SH-SY5Y (cell line): ENCODE results near the gene ATRN.

Source experiments
- GATA2 ChIP-seq: IDR thresholded peaks from 2 replicates; pipeline ENCODE4 v1.6.1; 2011; ENCODE audit warnings: mild to moderate bottlenecking, low read depth, low read length
- GATA3 ChIP-seq: IDR thresholded peaks from 2 replicates; pipeline ENCODE4 v1.6.1; 2011; ENCODE audit warnings: low read depth, mild to moderate bottlenecking, low read length, moderate library complexity

ATRN gene

DNA sequence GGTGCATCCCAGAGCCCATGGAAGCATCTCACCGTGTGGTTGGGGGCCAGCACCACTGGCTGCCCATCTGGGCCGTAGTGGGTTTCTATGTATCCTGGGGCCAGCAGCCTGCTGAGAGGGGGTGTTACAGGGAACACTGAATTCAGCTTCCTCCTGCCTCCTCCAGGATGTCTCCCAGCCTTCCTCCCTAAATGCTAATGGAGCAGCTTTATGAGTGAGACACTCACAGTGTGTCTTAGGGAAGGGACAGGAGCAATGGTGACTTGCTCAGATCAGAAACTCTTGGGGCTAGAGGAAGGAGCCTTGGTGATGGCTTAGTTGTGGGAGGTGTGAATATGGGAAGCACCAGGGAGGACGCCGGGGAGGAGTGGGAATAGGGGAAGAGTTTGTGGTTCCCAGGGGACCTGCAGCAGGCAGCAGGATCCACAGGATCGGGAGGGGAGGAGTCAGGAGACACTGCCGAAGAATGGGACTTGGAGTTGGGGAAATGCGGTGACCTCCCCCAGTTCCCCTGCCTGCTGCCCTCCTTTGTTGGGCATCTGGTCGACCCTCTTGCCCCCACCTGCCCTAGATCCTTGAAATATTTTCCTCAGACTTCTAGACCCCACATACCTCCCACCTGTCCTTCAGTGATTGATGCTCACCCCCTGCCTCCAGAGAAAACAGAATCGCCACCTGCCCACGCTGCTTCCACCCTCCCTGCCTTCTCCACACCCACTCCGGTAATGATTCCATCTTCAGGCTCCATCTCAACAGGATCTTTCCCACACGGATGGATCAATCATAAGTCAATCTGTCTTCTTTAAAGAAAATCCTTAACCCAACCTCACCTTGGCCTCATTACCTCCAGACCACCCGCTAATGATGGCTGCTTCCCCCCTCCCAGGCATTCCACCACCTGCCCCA is 204.4 kb downstream of the ATRN start:
- no peak for TF ChIP-seq GATA2

DNA sequence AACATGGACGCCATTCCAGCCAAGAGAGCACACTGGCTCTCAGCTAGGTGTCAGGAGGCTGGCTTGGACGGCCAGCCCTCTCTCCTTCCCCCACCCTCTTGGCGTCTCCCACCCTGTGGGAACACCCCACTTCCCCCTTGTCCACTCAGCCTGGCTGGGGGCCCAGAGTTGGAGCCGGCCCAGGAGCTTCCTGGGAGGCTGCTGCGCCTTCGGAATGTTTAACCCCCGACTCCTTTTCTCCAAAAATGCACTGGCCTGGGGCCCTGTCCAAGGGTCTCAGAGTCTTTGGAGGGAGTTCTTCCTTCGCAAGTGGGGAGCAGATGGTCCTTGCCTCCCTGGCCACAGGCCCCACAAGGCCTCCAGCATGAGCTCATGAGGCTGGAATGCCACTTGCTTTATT is 206.9 kb downstream of the ATRN start:
- TF ChIP-seq GATA2: no peak

DNA sequence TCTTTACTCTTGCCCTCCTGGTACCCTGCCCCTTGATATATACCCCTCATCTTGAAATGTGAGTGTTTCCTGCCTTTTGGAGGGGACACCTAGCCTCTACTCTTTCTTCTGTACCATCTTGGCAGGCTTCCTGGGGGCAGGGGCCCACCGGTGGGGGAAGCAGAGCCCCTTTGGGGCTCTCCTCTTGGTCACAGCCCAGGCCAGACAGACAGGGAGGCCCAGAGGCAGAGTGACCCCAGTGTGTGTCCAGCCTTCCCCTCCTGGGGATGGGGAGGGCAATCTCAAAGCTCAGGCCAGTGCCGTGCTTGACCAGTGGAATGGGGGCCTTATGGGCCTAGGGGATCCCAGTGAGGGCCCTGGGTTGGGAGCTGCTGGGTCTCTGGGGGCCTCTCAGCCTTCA is 207.4 kb downstream of the ATRN start:
- TF ChIP-seq GATA2 (no peak), GATA3 (no peak)

DNA sequence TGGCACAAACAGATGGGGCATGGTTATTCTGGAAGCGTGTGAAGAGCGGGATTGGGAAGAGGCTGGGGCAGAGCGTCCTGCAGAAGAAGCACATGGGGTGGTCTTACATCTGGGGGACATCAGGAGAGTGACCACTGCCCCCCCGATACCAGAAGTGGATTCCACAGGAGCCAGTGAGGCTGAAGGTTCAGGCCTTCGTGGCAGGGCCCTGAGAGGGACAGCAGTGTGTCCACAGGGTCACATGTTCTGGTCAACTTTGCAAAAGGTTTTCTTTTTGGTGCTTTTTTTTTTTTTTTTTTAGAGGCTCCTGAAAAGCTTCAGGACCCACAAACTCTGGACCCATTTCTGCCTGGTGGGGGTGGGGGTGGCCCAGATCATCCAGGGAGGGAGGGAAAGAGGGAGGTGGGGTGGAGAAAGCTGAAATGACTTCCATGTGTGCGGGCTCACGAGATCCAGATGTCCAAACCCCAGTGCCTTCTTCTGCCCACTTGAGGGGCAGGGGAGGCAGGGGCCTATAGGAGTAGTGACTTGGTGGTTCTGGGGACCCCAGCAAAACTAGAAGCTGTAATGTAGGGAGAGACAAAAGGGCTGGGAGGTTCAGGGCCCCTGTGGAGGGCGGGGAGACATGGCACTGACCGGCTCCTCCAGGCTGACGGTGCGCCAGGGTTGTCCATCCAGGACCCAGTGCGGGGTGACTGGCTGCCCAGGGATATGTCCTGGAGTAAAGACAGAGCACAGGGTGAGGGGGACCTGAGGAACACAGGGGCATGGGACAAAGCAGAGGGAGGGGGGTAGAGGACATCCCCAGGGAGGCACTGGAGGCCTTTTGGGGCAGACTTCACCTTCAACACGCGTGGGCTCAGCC is 208.3 kb downstream of the ATRN start:
- TF ChIP-seq GATA2: no peak
- TF ChIP-seq GATA3: no peak

DNA sequence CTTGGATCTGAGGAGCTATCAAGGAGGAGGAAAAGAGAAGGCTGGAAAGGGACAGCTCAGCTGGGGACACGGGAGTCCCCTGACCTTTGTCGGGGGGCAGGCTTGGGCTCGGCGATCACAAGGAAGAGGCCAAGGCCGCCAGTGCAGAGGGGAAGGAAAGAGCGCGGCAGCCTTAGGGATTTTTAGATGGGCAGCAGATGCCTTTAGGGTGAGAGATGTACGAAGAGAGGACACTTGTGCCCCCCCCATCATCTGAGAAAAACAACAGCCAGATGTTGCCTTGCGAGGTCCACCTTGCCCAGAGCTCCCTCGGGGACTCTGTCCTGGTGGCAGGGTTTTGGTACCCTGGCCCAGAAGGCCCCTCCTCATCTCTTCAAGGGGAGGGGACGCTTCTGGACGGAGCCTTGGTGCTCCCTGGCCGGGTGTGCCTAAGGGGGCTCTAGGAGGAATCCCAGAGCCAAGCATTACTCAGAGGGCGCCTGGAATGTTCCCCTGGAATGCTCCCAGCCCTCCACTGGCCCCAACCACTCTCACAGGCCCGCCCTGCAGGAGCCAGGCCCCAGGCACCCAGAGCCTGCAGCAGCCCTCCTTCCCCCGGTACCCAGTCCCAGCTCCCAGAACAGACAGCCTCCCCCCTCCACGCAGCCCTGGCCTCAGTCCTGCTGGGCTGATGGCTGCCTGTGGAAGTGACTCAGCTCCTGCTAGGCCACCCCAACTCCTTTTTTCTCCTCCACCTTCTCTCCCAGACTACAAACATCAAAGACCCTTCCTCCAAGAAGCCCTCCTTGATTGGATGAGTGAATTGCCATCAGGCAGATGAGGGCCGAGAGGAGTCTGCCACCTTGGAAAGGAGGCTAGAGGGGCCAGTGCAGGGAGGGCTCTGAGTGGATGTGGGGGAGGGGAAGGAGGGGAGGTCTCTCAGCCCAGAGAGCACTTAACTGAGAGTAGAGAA is 209.2 kb downstream of the ATRN start:
- TF ChIP-seq GATA2 (no peak), GATA3 (no peak)

DNA sequence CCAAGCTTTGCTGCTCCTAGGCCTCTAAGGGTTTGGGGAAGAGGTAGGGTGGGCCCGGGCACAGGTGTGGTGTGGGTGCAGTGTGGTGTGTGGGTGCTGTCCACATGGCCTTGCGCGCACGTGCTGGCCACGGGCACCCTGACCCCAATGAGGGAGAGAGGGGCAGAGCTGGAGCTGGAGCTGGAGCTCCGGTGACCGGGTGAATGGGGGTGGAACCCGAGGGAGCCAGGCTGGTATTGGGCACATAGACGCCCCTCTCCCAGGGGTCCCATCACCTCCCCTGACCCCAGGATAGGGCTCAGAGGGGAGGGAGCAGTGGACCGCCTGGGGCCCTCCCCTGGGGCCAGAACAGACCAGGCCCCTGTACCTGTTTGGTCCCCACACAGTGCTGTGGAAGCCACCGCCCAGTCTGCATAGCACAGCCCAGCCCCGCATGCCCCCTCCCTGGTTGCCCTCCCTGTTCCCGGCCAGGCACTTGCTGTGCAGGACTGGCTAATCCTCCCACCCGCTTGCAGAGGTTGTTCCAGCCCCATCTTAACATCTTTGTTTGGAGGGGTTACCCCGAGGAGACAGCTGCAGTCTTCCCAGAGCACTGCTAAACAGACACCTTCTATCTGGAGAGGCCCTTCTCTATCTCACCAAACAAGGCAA is 210.0 kb downstream of the ATRN start:
- no peak for TF ChIP-seq GATA3
- TF ChIP-seq GATA2: no peak

DNA sequence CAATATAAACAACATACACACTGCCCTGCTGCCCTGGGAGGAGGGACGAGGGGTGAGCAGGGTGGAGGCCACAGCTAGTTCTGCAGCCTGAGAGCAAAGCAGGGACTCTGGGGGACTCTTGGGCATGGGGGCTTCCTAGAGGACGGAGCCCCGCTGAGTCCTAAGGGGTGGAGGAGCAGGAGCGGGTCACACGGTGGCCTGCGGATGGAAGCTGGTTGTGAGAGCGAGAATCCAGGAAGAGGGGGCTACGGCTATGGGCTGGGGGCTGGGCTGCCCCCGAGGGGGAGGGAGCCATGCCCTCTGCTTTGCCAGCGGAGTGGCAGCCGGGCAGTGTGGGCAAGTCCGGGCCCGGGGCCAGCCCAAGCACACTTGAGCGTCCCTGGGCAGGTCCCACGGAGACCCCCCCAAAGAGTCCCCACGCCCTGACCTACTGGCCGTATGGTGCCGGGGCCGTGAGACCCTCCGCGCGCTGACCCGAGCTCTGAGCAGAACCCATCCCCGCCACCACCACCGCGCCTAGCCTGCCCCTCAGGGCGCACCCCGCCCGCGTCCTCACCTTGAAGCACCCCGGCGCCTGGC is 210.6 kb downstream of the ATRN start:
- TF ChIP-seq GATA2 (no peak), GATA3 (no peak)

DNA sequence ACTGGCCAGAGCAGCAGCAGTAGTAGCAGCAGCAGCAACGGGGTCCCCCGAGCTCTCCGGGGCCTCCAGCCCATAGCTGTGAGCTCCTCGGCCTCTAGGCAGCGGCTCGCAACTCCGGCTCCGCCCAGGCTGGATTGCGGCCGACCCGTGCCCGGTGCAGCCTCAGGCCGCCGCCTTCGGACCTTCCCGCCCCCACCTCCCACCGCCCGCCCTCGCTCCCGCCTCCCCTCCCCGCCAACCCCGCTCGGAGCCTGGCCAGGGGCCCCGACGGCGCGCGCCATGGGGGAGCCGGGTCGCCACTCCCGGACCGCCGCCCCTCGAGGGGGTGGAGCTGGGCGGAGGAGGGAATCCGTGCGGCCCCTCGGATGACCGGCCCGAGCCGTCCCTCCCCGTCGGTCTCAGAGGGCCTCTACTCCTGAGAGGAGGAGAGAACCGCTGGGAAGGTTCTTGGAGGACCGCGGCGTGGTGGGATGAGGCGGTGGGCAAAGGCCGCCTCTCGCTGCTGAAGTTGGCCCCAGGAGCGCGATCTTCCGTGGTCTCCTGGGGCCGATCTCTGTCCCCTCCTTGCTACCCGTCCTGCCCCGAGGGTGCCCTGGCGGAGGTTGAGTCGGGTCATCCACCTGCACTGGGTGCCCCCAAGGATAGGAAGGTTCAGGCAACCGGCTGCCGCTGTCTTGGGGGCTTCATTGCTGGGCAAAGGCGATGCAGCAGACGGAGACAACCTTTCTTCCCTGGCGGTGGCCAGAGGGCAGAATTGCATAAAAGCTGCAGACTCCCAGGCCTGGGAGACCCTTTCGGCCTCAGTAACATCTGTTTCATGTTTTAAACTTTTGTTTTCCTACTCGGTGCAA is 211.3 kb downstream of the ATRN start, which contains the start of gene ADAM33:
ADAM33 (minus strand) TSS at position 80 of the 851 bp plus-strand sequence; CDS start at position 74, 6 bp downstream.
- TF ChIP-seq GATA2: no peak
- no peak for TF ChIP-seq GATA3

DNA sequence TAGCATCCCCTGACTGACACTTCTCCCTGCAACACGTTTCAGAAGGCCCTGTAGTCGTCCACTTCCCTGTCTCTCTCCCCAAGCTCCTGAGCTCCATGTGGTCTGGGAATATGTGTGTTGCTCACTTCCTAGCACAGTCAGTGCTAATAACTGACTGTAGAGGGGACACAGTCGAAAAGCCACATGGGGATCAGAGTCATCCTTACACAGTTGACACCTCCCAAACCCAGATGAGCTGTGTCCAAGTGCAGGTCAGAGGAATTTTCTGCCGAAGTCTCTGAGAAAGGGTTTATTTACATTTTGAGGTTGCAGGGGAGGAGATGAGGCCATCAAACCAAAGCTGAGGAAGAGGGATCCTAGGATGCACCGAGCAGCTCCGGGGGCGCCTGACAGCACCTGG is 214.5 kb downstream of the ATRN start:
- TF ChIP-seq GATA3 (no peak), GATA2 (no peak)

DNA sequence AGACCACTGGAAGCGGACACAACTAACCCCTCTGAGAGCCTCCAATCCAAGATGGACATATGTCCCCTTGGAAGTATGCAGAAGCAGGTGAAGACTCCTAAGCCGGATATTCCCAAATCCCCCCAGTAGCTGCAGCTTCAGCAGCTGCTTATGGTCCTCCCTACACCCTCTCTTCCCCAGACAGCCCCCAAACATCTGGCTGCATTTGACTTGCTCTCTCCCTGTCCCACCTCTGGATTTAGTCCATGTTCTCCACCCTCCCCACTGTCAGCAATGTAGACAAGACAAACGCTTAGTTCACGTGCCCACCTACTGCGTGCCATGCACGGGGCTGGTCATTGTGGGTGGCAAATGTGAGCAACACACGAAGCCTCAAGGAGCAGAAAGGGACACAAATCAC is 215.6 kb downstream of the ATRN start:
- no peak for TF ChIP-seq GATA2
- TF ChIP-seq GATA3: no peak

DNA sequence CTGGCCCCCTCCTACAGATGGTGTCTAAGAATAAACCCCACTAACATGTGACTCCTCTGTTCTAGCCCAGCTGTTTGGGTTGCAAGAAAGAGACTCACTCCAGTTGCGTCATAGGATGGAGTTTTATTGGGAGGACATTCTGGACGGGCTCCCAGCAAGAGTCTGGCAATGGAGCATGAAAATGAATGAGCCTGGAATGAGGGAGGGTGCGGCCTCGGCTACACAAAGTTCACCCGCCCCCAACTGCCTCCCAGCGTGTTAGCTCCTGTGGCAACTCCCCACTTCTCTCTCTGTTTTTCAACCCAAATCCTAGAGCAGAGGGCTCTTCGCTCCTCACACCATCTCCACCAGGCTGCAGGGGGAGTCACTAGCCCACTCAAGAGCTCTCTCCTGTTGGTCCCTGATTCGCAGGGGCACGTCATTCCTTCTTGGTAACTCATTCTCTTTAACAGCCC is 216.1 kb downstream of the ATRN start:
- TF ChIP-seq GATA3 (no peak), GATA2 (no peak)

DNA sequence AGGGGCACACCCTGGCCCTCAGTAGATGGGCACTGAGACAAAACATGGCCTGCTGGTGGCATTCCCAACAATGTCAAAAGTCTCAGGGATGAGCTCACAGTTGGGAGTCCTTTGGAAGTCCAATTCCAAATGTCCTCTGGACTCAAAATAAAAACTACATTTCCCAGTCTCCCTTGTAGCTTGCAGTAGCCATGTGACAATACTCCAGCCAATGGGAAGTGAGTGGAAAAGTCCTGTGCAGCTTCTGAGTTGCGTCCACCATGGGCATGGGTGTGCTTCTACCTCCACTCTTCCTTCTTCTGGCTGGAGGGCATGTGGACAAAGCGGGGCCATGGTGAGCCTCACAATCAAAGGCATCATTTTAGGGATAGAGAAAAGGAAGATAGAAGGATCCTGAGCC is 216.8 kb downstream of the ATRN start:
- TF ChIP-seq GATA3: no peak
- no peak for TF ChIP-seq GATA2

DNA sequence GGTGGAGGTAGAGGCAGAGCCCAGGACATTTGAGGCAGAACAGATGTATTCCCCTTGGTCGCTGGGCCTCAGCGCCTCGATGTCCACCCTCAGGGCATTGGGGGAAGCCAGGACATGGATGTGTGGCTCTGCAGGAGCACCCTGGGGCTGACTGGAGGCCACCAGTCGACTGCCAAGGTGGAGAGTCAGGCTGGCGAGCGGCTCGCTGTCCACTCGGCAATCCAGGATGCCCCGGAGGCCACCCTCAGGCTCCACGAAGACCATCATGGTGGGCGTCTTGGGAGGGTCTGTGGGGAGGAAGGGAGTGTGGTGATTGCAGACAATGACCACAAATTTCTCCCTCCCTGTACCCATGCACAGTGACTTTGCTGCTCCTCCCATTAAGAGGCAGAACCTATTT is 219.2 kb downstream of the ATRN start:
- TF ChIP-seq GATA2: no peak
- no peak for TF ChIP-seq GATA3
